Hepatocyte (in vitro differentiated cells): Measurements from ENCODE around the gene PRSS8.

Experiments used
- EZH2 ChIP-seq: fragments of 200-600 bp; sonication (generic); IDR thresholded peaks from 2 replicates; pipeline ENCODE4 v1.6.1; 2016; ENCODE audit warnings: antibody characterized with exemption, mild to moderate bottlenecking, borderline replicate concordance
- TF ChIP-seq, protein P1 (sequence below): fragments of 200-600 bp; sonication (generic); IDR thresholded peaks from 2 replicates; pipeline ENCODE4 v1.5.1; 2016; ENCODE audit warnings: antibody characterized with exemption, mild to moderate bottlenecking; ENCODE audit not compliant: poor library complexity

DNA sequence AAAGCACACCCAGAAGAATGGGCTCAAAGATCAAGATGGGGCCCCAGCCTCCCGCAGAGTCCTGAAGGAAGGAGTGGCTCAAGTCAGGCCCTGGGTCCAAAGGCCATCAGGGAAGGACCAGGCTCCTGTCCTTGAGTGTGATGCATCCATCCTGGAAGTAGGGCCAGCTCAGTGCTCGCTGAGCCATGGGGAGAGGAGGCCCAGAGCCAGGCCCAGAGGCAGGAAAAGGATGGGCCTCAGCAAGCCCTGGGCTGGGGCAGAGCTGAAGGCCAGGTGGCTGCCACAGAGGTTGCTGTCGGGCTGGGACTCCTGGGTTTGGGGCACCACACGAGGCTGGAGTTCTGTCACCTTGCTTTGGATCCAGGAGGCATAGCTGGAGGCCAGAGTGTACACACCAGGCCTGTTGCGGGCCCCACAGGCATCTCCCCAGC lies 3.7 kb downstream of the PRSS8 start:
- TF ChIP-seq EZH2: no peak
- TF ChIP-seq, protein P1, sequence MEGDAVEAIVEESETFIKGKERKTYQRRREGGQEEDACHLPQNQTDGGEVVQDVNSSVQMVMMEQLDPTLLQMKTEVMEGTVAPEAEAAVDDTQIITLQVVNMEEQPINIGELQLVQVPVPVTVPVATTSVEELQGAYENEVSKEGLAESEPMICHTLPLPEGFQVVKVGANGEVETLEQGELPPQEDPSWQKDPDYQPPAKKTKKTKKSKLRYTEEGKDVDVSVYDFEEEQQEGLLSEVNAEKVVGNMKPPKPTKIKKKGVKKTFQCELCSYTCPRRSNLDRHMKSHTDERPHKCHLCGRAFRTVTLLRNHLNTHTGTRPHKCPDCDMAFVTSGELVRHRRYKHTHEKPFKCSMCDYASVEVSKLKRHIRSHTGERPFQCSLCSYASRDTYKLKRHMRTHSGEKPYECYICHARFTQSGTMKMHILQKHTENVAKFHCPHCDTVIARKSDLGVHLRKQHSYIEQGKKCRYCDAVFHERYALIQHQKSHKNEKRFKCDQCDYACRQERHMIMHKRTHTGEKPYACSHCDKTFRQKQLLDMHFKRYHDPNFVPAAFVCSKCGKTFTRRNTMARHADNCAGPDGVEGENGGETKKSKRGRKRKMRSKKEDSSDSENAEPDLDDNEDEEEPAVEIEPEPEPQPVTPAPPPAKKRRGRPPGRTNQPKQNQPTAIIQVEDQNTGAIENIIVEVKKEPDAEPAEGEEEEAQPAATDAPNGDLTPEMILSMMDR: no peak
